ENCODE data around the gene TNRC18. TPM values are rescaled to one million over a fixed set of nuclear protein-coding genes. Genes with fewer than 3 reads are reported as not detected.
A peak's percentile ranks its signal among the peaks of the same experiment; 100 is the strongest.

Gene TNRC18
- total RNA-seq, 1 donor from 2014 or later, result 197 TPM

DNA sequence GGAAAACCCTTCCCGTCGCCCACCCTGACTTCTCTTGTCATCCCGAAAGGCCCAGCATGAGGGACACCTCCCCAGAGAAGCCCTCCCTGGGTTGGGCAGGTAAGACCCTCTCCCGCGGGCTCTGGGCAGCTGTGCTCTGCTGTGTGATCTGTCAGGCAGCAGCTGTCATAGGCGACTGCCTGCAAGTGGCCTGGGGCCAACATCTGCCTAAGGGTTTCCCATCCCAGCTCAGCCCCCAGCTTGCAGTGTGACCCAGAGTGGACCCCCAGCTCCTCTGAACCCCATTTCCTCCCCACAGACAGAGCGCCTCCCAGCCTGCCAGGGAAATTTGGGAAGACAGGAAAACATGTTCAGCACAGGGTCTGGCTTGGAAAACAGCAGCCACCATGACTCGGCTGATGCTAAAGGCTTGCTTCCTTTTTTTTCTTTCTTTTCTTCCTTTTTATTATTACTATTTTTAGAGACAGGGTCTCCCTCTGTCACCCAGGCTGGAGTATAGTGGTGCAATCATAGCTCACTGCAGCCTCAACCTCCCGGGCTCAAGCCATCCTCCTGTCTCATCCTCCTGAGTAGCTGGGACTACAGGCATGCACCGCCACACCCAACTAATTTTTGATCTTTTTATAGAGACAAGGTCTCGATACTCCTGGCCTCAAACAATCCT is 18.3 kb upstream of the TNRC18 start:
- no peak overlapping the region for H3K27ac Mint-ChIP-seq
- peaks cover 13% of the 10 kb centered on the region for H3K36me3 Mint-ChIP-seq (ENCODE audit: insufficient read depth)
- peaks cover 7% of the 10 kb centered on the region for H3K27me3 Mint-ChIP-seq
- no peak for DNase-seq (ENCODE audit: low spot score, unreplicated experiment)
- H3K4me1 Mint-ChIP-seq (ENCODE audit: low read depth), result peaks cover 6% of the 10 kb centered on the region
- H3K4me3 Mint-ChIP-seq (ENCODE audit: low read depth), result no peak overlapping the region
- TF ChIP-seq, protein P1, sequence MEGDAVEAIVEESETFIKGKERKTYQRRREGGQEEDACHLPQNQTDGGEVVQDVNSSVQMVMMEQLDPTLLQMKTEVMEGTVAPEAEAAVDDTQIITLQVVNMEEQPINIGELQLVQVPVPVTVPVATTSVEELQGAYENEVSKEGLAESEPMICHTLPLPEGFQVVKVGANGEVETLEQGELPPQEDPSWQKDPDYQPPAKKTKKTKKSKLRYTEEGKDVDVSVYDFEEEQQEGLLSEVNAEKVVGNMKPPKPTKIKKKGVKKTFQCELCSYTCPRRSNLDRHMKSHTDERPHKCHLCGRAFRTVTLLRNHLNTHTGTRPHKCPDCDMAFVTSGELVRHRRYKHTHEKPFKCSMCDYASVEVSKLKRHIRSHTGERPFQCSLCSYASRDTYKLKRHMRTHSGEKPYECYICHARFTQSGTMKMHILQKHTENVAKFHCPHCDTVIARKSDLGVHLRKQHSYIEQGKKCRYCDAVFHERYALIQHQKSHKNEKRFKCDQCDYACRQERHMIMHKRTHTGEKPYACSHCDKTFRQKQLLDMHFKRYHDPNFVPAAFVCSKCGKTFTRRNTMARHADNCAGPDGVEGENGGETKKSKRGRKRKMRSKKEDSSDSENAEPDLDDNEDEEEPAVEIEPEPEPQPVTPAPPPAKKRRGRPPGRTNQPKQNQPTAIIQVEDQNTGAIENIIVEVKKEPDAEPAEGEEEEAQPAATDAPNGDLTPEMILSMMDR (IDR thresholded peaks at IDR 0.05; ENCODE audit: unreplicated experiment), result no peak
- H3K9me3 Mint-ChIP-seq (ENCODE audit: low read depth), result no peaks in the 10 kb centered on the region

DNA sequence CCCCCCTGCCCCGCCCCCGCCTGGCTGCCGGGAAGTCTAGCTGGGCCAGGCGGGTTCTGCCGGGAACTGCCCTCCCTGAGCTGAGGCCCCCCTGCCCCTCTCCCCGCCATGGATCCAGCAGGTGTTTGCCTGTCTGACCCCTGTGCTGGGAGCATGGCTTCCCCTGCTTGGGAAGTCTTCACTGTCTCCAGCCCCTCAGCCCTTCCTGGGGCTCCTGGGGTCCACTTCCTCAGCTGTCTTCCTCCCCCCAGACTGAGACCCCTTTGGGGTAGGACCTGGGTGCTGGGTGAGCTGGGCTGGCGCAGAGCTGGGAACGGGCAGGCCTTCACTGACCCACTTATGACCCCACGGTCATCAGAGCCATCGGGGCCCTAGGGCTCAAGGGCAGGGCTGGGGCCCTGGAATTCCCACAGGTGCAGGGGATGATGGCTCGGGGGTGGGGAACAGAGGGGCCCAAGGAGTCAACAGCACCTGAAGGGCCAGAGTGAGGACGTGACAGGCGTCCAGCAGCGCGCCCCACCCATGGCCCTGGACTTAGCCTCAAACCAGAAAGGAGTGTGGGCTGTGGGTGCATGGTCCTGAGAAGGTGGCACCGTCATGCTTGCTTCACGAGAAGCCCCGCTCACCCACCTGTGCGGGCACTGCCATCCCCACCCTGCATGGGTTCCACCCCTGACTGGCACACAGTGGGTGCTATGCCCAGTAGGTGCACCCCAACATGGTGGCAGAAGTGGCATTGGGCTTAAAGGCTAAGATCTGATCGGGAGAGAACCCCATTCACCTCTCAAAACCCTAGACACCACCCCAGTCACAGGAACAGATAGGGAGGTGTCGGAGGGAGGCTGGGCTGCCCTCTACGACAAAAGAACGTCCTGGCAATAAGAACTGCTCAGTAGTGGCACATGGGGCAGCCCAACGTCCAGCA is 16.2 kb upstream of the TNRC18 start:
- TF ChIP-seq, protein P1 (IDR thresholded peaks at IDR 0.05; ENCODE audit: unreplicated experiment), result no peak
- Mint-ChIP-seq H3K27me3 (peaks cover 4% of the 10 kb centered on the region), H3K27ac (no peak overlapping the region), H3K36me3 (ENCODE audit: insufficient read depth) (peaks cover 16% of the 10 kb centered on the region), H3K4me1 (ENCODE audit: low read depth) (peaks cover 6% of the 10 kb centered on the region), H3K4me3 (ENCODE audit: low read depth) (no peak overlapping the region), H3K9me3 (ENCODE audit: low read depth) (no peaks in the 10 kb centered on the region)
- no peak for DNase-seq (ENCODE audit: low spot score, unreplicated experiment)

DNA sequence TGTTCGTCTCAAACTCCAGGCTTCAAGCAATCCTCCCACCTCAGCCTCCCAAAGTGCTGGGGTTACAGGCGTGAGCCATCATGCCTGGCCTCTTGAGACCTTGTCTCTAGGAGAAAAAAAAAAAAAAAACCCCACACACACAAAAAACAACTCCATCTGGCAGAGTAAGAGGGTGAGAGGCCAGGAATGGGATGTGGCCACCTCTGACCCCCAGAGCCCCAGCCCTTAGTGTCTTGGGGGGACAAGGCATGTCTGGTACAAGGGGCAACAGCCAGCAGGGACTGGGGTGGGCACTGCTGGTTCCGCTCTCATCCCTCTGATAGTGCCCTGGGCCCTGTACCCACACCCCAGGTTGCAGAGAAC is 15.6 kb upstream of the TNRC18 start:
- Mint-ChIP-seq H3K4me3 (ENCODE audit: low read depth) (no peak overlapping the region), H3K27me3 (peaks cover 4% of the 10 kb centered on the region), H3K27ac (no peak overlapping the region), H3K36me3 (ENCODE audit: insufficient read depth) (peaks cover 21% of the 10 kb centered on the region), H3K9me3 (ENCODE audit: low read depth) (no peaks in the 10 kb centered on the region), H3K4me1 (ENCODE audit: low read depth) (peaks cover 6% of the 10 kb centered on the region)
- TF ChIP-seq, protein P1 (IDR thresholded peaks at IDR 0.05; ENCODE audit: unreplicated experiment), result no peak
- DNase-seq (ENCODE audit: low spot score, unreplicated experiment), result no peak

DNA sequence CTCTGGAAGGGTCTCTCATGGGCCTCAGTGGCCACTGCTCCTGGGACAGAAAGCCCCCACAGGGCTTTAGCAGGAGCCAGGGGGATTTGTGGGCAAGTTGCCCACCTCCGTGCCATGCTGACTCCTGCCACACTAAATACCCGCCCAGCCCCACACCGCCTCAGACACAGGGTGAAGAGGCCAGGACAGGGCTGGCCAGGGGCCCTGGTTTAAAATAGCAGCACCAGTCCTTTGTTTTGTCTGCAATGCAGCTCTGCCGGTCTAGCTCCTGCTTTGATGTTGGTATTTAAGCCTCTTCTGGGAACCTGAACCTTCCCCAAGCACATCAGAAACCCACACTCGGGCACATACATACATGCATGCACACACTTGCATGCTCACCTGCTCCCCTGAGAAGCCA is 14.4 kb upstream of the TNRC18 start:
- peak overlapping the region; percentile 56 for H3K27ac Mint-ChIP-seq
- TF ChIP-seq, protein P1 (IDR thresholded peaks at IDR 0.05; ENCODE audit: unreplicated experiment), result no peak
- peaks cover 6% of the 10 kb centered on the region for H3K4me1 Mint-ChIP-seq (ENCODE audit: low read depth)
- no peaks in the 10 kb centered on the region for H3K27me3 Mint-ChIP-seq
- H3K9me3 Mint-ChIP-seq (ENCODE audit: low read depth), result peaks cover 3% of the 10 kb centered on the region
- DNase-seq (ENCODE audit: low spot score, unreplicated experiment), result no peak
- peaks cover 22% of the 10 kb centered on the region for H3K36me3 Mint-ChIP-seq (ENCODE audit: insufficient read depth)
- no peak overlapping the region for H3K4me3 Mint-ChIP-seq (ENCODE audit: low read depth)

DNA sequence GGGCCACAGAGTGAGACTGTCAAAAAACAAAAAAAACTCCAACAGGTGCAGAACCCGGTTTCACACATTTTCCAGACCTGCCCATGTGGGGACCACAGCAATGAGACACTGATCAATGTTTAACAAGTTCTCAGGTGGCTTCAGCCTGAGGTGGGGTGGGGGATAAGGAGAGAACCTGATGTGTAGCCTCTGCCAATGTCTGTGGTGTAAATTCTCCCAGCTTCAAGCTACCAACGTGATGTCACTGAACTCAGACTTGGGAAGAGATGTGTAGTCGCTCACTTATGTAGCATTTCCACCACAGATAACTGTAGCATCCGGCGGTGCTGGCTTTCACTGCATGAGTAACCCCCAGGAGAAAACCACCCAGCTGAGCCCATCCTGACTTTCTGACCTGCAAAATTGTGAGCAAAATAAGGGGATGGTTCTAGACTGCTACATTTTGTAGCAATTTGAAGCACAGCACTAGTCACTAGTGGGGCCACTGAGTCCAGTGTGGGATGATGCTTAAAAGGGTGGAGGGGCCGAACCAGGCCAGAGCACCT is 13.8 kb upstream of the TNRC18 start:
- TF ChIP-seq, protein P1 (IDR thresholded peaks at IDR 0.05; ENCODE audit: unreplicated experiment), result no peak
- H3K9me3 Mint-ChIP-seq (ENCODE audit: low read depth), result peaks cover 3% of the 10 kb centered on the region
- H3K4me3 Mint-ChIP-seq (ENCODE audit: low read depth), result no peak overlapping the region
- H3K4me1 Mint-ChIP-seq (ENCODE audit: low read depth), result peaks cover 6% of the 10 kb centered on the region
- H3K36me3 Mint-ChIP-seq (ENCODE audit: insufficient read depth), result peaks cover 25% of the 10 kb centered on the region
- H3K27me3 Mint-ChIP-seq, result no peaks in the 10 kb centered on the region
- no peak overlapping the region for H3K27ac Mint-ChIP-seq
- DNase-seq (ENCODE audit: low spot score, unreplicated experiment), result no peak
